ENCODE measurements around the gene RBMS1. TPM values are rescaled to one million over a fixed set of nuclear protein-coding genes. Genes with fewer than 3 reads are reported as not detected.

Gene RBMS1
- polyA plus RNA-seq, 1 donor (not counting 4 experiments of a cell fraction or from before 2014, with no cell fraction given): 89.1 TPM

- Histone ChIP-seq H3K4me2 (ENCODE audit: control insufficient read depth, extremely low read depth, insufficient read depth, low read depth, low read length) (no peak overlapping the region), H3K4me1 (ENCODE audit: control insufficient read depth, extremely low read depth, insufficient read depth, low read length) (no peaks in the 10 kb centered on the region), H2AFZ (ENCODE audit: control insufficient read depth, low read length) (no peak overlapping the region), H3K9me3 (ENCODE audit: control insufficient read depth, low read depth, low read length) (no peaks in the 10 kb centered on the region), H3K9ac (ENCODE audit: control insufficient read depth, extremely low read depth, insufficient read depth, low read length) (no peak overlapping the region), H4K20me1 (ENCODE audit: control insufficient read depth, extremely low read depth, insufficient read depth, low read length) (no peaks in the 10 kb centered on the region), H3K36me3 (ENCODE audit: control insufficient read depth in 2 of 2, extremely low read depth in 1 of 2, insufficient read depth in 2 of 2, low read length in 2 of 2) (no peaks in the 10 kb centered on the region), H3K27ac (ENCODE audit: control insufficient read depth, insufficient read depth, low read length) (no peak overlapping the region), H3K4me3 (ENCODE audit: control insufficient read depth in 2 of 3, extremely low read depth in 1 of 3, insufficient read depth in 2 of 3, low read depth in 1 of 3, low read length in 3 of 3) (no peak overlapping the region), H3K79me2 (ENCODE audit: control insufficient read depth, insufficient read depth, low read length) (no peaks in the 10 kb centered on the region), H3K9me1 (ENCODE audit: control insufficient read depth, extremely low read depth, insufficient read depth, low read length) (no peaks in the 10 kb centered on the region), H3K27me3 (ENCODE audit: control insufficient read depth, extremely low read depth, insufficient read depth, low read length) (no peaks in the 10 kb centered on the region)
- TF ChIP-seq CTCF (optimal IDR thresholded peaks at IDR 0.05 in 1 of 3, IDR thresholded peaks at IDR 0.05 in 1 of 3, conservative IDR thresholded peaks at IDR 0.05 in 1 of 3; ENCODE audit: extremely low read depth in 1 of 3, insufficient read depth in 2 of 3, low read length in 3 of 3): no peak
- TF ChIP-seq EZH2 (IDR thresholded peaks at IDR 0.05; ENCODE audit: low read length): no peak
- peak; percentile 20 for FAIRE-seq
- no peak for DNase-seq (ENCODE audit: low read depth, low spot score)
- dilution Hi-C loops (cut with MboI; ENCODE audit: extremely low pct_ligation_motif_present, low sequenced_read_pairs): no loop called here
Measured at GRCh38 chr2:160513120-160513519, 19.5 kb upstream of the RBMS1 start.

- Histone ChIP-seq H3K9ac (ENCODE audit: control insufficient read depth, extremely low read depth, insufficient read depth, low read length) (no peak overlapping the region), H2AFZ (ENCODE audit: control insufficient read depth, low read length) (no peak overlapping the region), H3K27ac (ENCODE audit: control insufficient read depth, insufficient read depth, low read length) (no peak overlapping the region), H3K27me3 (ENCODE audit: control insufficient read depth, extremely low read depth, insufficient read depth, low read length) (no peaks in the 10 kb centered on the region), H3K36me3 (ENCODE audit: control insufficient read depth in 2 of 2, extremely low read depth in 1 of 2, insufficient read depth in 2 of 2, low read length in 2 of 2) (no peaks in the 10 kb centered on the region), H3K4me1 (ENCODE audit: control insufficient read depth, extremely low read depth, insufficient read depth, low read length) (no peaks in the 10 kb centered on the region), H3K4me2 (ENCODE audit: control insufficient read depth, extremely low read depth, insufficient read depth, low read depth, low read length) (no peak overlapping the region), H4K20me1 (ENCODE audit: control insufficient read depth, extremely low read depth, insufficient read depth, low read length) (no peaks in the 10 kb centered on the region), H3K9me1 (ENCODE audit: control insufficient read depth, extremely low read depth, insufficient read depth, low read length) (no peaks in the 10 kb centered on the region), H3K9me3 (ENCODE audit: control insufficient read depth, low read depth, low read length) (no peaks in the 10 kb centered on the region), H3K4me3 (ENCODE audit: control insufficient read depth in 2 of 3, extremely low read depth in 1 of 3, insufficient read depth in 2 of 3, low read depth in 1 of 3, low read length in 3 of 3) (no peak overlapping the region), H3K79me2 (ENCODE audit: control insufficient read depth, insufficient read depth, low read length) (no peaks in the 10 kb centered on the region)
- dilution Hi-C loops (cut with MboI; ENCODE audit: extremely low pct_ligation_motif_present, low sequenced_read_pairs): no loop called here
- TF ChIP-seq EZH2 (IDR thresholded peaks at IDR 0.05; ENCODE audit: low read length) (no peak), CTCF (optimal IDR thresholded peaks at IDR 0.05 in 1 of 3, IDR thresholded peaks at IDR 0.05 in 1 of 3, conservative IDR thresholded peaks at IDR 0.05 in 1 of 3; ENCODE audit: extremely low read depth in 1 of 3, insufficient read depth in 2 of 3, low read length in 3 of 3) (no peak)
- FAIRE-seq (no peak), DNase-seq (ENCODE audit: low read depth, low spot score) (no peak)
Measured at GRCh38 chr2:160512491-160512890, 18.9 kb upstream of the RBMS1 start.

Measured in keratinocyte (primary cell).